Subcutaneous abdominal adipose tissue (tissue), 5 donors: ENCODE data around the gene CPLANE2.

ENCODE experiments used
- H3K27ac ChIP-seq: one replicate; pipeline ENCODE4 v1.7.0; 2013; ENCODE audit warnings: low read depth, mild to moderate bottlenecking, inconsistent platforms, low read length, moderate library complexity
- H3K27me3 ChIP-seq, 5 donors: one replicate each; pipeline ENCODE4 v1.7.0; 2013; ENCODE audit warnings: low read length in 5 of 5, inconsistent platforms in 1 of 5; ENCODE audit not compliant: control insufficient read depth in 5 of 5, insufficient read depth in 4 of 5
- H3K36me3 ChIP-seq, 5 donors: one replicate each; pipeline ENCODE4 v1.7.0; 2013; ENCODE audit warnings: low read length in 5 of 5; ENCODE audit not compliant: control insufficient read depth in 5 of 5, insufficient read depth in 5 of 5
- H3K4me1 ChIP-seq, 5 donors: one replicate each; pipeline ENCODE4 v1.7.0; 2013; ENCODE audit warnings: low read length in 5 of 5, mild to moderate bottlenecking in 3 of 5, moderate library complexity in 1 of 5; ENCODE audit not compliant: control insufficient read depth in 5 of 5, insufficient read depth in 5 of 5
- H3K4me3 ChIP-seq, 5 donors: one replicate each; pipeline ENCODE4 v1.7.0; 2013; ENCODE audit warnings: low read length in 5 of 5, low read depth in 1 of 5
- H3K9ac ChIP-seq, 5 donors: one replicate each; pipeline ENCODE4 v1.7.0; 2013; ENCODE audit warnings: low read length in 5 of 5, mild to moderate bottlenecking in 4 of 5, moderate library complexity in 3 of 5
- H3K9me3 ChIP-seq, 5 donors: one replicate each; pipeline ENCODE4 v1.7.0; 2013; ENCODE audit warnings: low read length in 5 of 5; ENCODE audit not compliant: control insufficient read depth in 5 of 5
- donor health status: healthy.
- donor health status: healthy.
- donor health status: healthy.
- donor health status: healthy.
- donor health status: healthy.

CPLANE2 gene

GRCh38 chr1:16243936-16244649 is 7.1 kb upstream of the CPLANE2 start:
- H3K27ac ChIP-seq: no peak overlapping the region
- H3K9ac ChIP-seq: peak overlapping the region in 1 of 5 donors; percentile 34

GRCh38 chr1:16243215-16243610 is 6.2 kb upstream of the CPLANE2 start:
- Histone ChIP-seq H3K4me1 (peaks cover 5 to 13% (median 12%) of the 10 kb centered on the region in 5 donors), H3K36me3 (peaks cover 0 to 9% (median 6%) of the 10 kb centered on the region in 5 donors), H3K27me3 (no peaks in the 10 kb centered on the region), H3K4me3 (no peak overlapping the region), H3K27ac (no peak overlapping the region), H3K9ac (no peak overlapping the region), H3K9me3 (no peaks in the 10 kb centered on the region)

More at GRCh38 chr1:16243936-16244649, 7.1 kb upstream of the CPLANE2 start:
- Histone ChIP-seq H3K27me3 (no peaks in the 10 kb centered on the region), H3K9me3 (no peaks in the 10 kb centered on the region), H3K4me1 (peaks cover 7 to 22% (median 21%) of the 10 kb centered on the region in 5 donors), H3K4me3 (no peak overlapping the region), H3K36me3 (peaks cover 0 to 9% (median 6%) of the 10 kb centered on the region in 5 donors)

GRCh38 chr1:16242556-16243214 is 5.7 kb upstream of the CPLANE2 start:
- peaks cover 0 to 9% (median 6%) of the 10 kb centered on the region in 5 donors for H3K36me3 ChIP-seq
- H3K9me3 ChIP-seq: no peaks in the 10 kb centered on the region
- H3K27me3 ChIP-seq: no peaks in the 10 kb centered on the region
- H3K27ac ChIP-seq: no peak overlapping the region
- no peak overlapping the region for H3K4me3 ChIP-seq
- H3K4me1 ChIP-seq: peaks cover 2 to 10% (median 6%) of the 10 kb centered on the region in 5 donors
- no peak overlapping the region for H3K9ac ChIP-seq

GRCh38 chr1:16241221-16241708 is 4.3 kb upstream of the CPLANE2 start:
- no peaks in the 10 kb centered on the region for H3K27me3 ChIP-seq
- H3K9ac ChIP-seq: no peak overlapping the region
- H3K27ac ChIP-seq: no peak overlapping the region
- H3K36me3 ChIP-seq: peaks cover 0 to 4% (median 0%) of the 10 kb centered on the region in 5 donors
- H3K9me3 ChIP-seq: no peaks in the 10 kb centered on the region
- H3K4me3 ChIP-seq: no peak overlapping the region
- H3K4me1 ChIP-seq: peaks cover 2 to 20% (median 16%) of the 10 kb centered on the region in 5 donors

- H3K27me3 ChIP-seq: no peaks in the 10 kb centered on the region
- H3K27ac ChIP-seq: no peak overlapping the region
- no peak overlapping the region for H3K4me3 ChIP-seq
- no peak overlapping the region for H3K9ac ChIP-seq
- H3K36me3 ChIP-seq: no peaks in the 10 kb centered on the region
- H3K4me1 ChIP-seq: peaks cover 2 to 23% (median 19%) of the 10 kb centered on the region in 5 donors
- H3K9me3 ChIP-seq: no peaks in the 10 kb centered on the region
These were observed 3.0 kb upstream of the CPLANE2 start for GRCh38 chr1:16239972-16240491.

- H3K27me3 ChIP-seq: no peaks in the 10 kb centered on the region
- H3K36me3 ChIP-seq: peaks cover 0 to 7% (median 0%) of the 10 kb centered on the region in 5 donors
- H3K4me1 ChIP-seq: peaks cover 0 to 18% (median 16%) of the 10 kb centered on the region in 5 donors
- peak overlapping the region; percentile 41 for H3K27ac ChIP-seq
- peak overlapping the region; percentile 31 to 77 (median 71) for H3K4me3 ChIP-seq
- no peaks in the 10 kb centered on the region for H3K9me3 ChIP-seq
- peak overlapping the region; percentile 52 to 80 (median 70) for H3K9ac ChIP-seq
These were observed 404 bp upstream of the CPLANE2 start for GRCh38 chr1:16237343-16237830.

- H3K36me3 ChIP-seq: peaks cover 0 to 14% (median 3%) of the 10 kb centered on the region in 5 donors
- H3K4me1 ChIP-seq: peaks cover 0 to 18% (median 16%) of the 10 kb centered on the region in 5 donors
- H3K4me3 ChIP-seq: peak overlapping the region; percentile 70 to 80 (median 74)
- no peak overlapping the region for H3K27ac ChIP-seq
- H3K9me3 ChIP-seq: no peaks in the 10 kb centered on the region
- H3K9ac ChIP-seq: peak overlapping the region in 3 of 5 donors; percentile 53 to 80 (median 78)
- no peaks in the 10 kb centered on the region for H3K27me3 ChIP-seq
These were observed 956 bp downstream of the CPLANE2 start for GRCh38 chr1:16235944-16236510.

GRCh38 chr1:16235347-16235746 is 1.6 kb downstream of the CPLANE2 start:
- Histone ChIP-seq H3K36me3 (peaks cover 0 to 14% (median 3%) of the 10 kb centered on the region in 5 donors), H3K4me3 (no peak overlapping the region), H3K27me3 (no peaks in the 10 kb centered on the region), H3K4me1 (peaks cover 0 to 18% (median 16%) of the 10 kb centered on the region in 5 donors), H3K27ac (no peak overlapping the region), H3K9me3 (no peaks in the 10 kb centered on the region), H3K9ac (no peak overlapping the region)

- no peak overlapping the region for H3K9ac ChIP-seq
- peaks cover 0 to 18% (median 16%) of the 10 kb centered on the region in 5 donors for H3K4me1 ChIP-seq
- H3K4me3 ChIP-seq: no peak overlapping the region
- no peaks in the 10 kb centered on the region for H3K27me3 ChIP-seq
- H3K36me3 ChIP-seq: peaks cover 0 to 14% (median 3%) of the 10 kb centered on the region in 5 donors
- H3K9me3 ChIP-seq: no peaks in the 10 kb centered on the region
- H3K27ac ChIP-seq: no peak overlapping the region
These were observed 3.6 kb downstream of the CPLANE2 start for GRCh38 chr1:16233431-16233830.
